GM21717 (cell line): ENCODE results near the gene DGKZ.

Experiments
- ATAC-seq: cut with Tn5 transposase; IDR thresholded peaks from one replicate; pipeline ENCODE4 v1.9.1; 2021; ENCODE audit warnings: mild to moderate bottlenecking, moderate library complexity; ENCODE audit not compliant: unreplicated experiment

The DGKZ gene

GRCh38 chr11:46381048-46381818 lies 34.0 kb downstream of the DGKZ start, which contains the start of gene MDK:
MDK (plus strand) TSS chr11:46381669; CDS start chr11:46382058, 389 bp downstream.
- no peak for ATAC-seq

- ATAC-seq: no peak
These were observed 34.8 kb downstream of the DGKZ start for GRCh38 chr11:46381819-46382645.

- ATAC-seq: no peak
These were observed 35.6 kb downstream of the DGKZ start for GRCh38 chr11:46382646-46383403.

GRCh38 chr11:46383404-46383758 lies 36.1 kb downstream of the DGKZ start:
- no peak for ATAC-seq

- ATAC-seq: no peak
These were observed 36.9 kb downstream of the DGKZ start for GRCh38 chr11:46383974-46384701.

- ATAC-seq: no peak
These were observed 38.1 kb downstream of the DGKZ start for GRCh38 chr11:46385169-46386004.

GRCh38 chr11:46386005-46386578 lies 38.8 kb downstream of the DGKZ start:
- no peak for ATAC-seq

GRCh38 chr11:46386674-46387073 lies 39.4 kb downstream of the DGKZ start:
- ATAC-seq: no peak

GRCh38 chr11:46387456-46387855 lies 40.2 kb downstream of the DGKZ start:
- no peak for ATAC-seq

GRCh38 chr11:46387919-46388618 lies 40.8 kb downstream of the DGKZ start:
- ATAC-seq: no peak

GRCh38 chr11:46388619-46389449 lies 41.6 kb downstream of the DGKZ start:
- no peak for ATAC-seq

GRCh38 chr11:46389450-46390330 lies 42.4 kb downstream of the DGKZ start:
- no peak for ATAC-seq

GRCh38 chr11:46390331-46391171 lies 43.3 kb downstream of the DGKZ start:
- ATAC-seq: no peak

- ATAC-seq: no peak
These were observed 43.9 kb downstream of the DGKZ start for GRCh38 chr11:46391186-46391577.

- ATAC-seq: no peak
These were observed 44.5 kb downstream of the DGKZ start, which contains the start of gene CHRM4 for GRCh38 chr11:46391578-46392420. CHRM4 (minus strand) TSS chr11:46391776; CDS start chr11:46386557, 5,219 bp downstream.
